Stimulated activated CD4-positive, alpha-beta T cell treated with anti-CD3 and anti-CD28 coated beads, Interleukin-1b, Interleukin-23, amount 100 ng/mL, for 48 hours (primary cell): ENCODE results near the gene RAB14.
"Not testable (repeated sequence)": the region's sequence is repeated elsewhere in the genome, so short reads cannot be mapped to it uniquely, and the experiment has no call there.

Experiments used
- DNase-seq: peaks from one replicate; pipeline ENCODE4 v3.0.0-alpha.2; 2020

Gene RAB14

DNA sequence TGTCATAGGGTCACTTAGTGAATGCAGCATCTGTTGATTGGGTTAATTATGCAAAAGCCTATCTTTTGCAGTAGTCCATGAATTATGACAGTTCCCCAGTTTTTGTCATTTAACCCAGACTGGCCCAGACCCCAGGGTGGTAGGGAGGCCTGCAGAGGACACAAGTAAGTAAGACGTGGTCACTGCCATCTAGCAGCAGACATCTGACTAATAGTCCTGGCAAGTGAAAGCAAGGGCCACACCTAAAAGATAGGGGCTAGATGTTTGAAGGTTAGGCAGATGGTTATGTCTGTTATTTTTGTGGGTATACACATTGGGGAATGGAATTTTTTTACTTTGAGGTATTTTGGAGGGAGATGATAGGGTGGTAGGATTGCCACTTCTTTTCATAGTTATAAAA lies 48.0 kb downstream of the RAB14 start:
- no peak for DNase-seq

DNA sequence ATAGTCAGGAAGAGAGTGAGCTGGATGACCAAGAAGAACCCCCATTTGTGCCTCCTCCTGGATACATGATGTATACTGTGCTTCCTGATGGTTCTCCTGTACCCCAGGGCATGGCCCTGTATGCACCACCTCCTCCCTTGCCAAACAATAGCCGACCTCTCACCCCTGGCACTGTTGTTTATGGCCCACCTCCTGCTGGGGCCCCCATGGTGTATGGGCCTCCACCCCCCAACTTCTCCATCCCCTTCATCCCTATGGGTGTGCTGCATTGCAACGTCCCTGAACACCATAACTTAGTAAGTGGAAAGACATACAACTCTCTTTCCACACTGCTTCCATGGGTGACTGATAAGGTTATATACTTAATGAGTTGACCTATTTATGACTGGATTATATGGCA lies 51.5 kb downstream of the RAB14 start:
- no peak for DNase-seq

DNA sequence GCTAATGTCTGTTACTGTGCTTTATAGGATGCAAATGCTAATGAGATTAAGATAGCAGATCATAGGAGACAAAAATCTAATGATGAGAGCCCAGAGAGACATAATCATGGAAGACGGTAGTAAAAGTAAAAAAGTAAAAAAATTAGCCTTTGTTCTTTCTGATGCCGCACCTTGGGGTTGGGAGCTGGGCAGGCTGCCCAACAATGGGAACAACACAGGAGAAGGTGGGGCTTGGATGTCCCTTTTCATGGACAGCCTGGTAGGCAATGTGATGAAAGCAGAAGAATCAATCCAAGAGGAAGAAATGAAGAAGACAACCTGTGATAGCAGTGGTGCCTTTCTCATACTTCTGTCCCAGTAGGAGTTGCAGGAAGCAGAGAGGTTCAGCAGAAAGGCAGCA lies 57.2 kb downstream of the RAB14 start:
- DNase-seq = no peak

DNA sequence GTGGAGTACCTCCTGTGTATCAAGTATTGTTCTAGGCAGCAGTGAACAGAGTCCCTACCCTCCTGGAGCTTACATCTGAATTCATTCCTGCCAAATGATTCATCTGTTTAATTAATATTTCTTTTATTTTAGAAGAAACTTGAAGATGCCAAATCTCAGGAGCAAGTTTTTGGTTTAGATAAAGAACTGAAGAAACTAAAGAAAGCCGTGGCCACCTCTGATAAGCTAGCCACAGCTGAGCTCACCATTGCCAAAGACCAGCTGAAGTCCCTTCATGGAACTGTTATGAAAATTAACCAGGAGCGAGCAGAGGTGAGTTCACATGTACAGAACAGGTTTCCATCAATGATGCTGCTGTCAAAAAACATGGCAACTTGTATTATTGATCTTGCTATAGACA lies 57.9 kb downstream of the RAB14 start:
- DNase-seq = no peak

DNA sequence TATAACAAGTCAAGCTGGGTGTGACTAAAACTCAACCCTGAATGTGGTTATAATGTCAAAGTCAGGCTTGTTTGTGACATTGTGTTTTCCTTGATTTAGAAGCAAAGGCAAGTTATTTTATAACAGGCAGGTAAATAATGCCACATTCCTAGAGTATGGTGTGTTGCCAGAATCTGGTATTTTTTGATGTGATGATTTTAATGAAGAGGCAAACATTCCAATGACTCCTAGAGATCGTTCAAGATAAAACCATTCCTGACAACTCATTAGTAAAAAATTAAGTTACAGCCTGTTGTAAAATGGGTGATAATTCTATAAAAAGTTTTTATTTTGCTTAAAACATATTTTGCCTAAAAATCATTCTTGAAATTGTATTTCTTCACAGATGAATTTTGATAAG lies 60.0 kb downstream of the RAB14 start:
- DNase-seq = no peak

DNA sequence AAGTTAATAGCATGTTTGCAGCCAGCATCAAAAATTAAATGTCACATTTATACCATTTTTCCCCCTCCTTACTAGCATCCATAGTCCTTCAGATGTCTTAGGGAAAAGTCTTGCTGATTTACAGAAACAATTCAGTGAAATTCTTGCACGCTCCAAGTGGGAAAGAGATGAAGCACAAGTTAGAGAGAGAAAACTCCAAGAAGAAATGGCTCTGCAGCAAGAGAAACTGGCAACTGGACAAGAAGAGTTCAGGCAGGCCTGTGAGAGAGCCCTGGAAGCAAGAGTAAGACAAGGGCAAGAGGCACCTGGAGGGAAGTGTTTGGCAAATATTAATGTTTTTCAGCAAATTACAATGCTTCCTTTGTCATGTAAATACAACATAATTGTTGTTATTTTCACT lies 60.4 kb downstream of the RAB14 start:
- DNase-seq = no peak

DNA sequence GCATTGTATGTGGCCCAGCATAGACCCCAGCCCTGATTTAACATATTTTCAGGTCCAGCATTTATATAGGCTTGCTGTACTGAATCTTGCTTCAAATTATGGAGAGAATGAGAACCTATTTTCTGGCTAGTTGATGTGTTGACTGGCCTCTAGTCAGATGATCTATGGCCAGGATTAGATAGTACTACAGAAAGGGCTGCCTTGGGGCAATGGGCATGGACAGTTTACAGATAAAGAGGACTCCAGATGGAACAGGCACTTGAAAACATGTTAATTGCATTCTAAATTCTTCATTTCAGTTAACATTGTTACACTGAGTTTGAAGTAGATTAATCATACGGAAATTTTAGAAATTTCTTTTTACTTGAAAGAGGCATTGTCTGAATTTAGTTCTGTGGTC lies 61.5 kb downstream of the RAB14 start:
- DNase-seq = no peak

DNA sequence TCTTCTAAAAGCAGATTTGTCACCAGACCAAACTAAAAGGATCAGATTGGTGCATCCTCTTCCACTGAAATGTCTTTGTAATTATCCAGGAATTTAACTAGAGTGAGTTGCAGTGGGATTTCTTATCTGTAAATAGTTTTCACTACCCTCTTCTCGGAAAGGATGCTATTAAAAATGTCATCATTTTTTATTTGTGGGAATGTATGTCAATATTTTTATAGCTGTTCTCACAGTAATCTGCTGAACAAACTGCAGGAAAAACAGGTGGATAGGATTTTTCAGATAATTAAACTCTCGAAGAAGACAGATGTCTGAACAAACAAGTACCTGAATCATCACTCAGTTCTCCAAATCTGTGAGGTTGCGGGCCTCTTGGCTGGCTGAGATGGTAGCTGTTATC lies 62.7 kb downstream of the RAB14 start:
- DNase-seq = no peak

DNA sequence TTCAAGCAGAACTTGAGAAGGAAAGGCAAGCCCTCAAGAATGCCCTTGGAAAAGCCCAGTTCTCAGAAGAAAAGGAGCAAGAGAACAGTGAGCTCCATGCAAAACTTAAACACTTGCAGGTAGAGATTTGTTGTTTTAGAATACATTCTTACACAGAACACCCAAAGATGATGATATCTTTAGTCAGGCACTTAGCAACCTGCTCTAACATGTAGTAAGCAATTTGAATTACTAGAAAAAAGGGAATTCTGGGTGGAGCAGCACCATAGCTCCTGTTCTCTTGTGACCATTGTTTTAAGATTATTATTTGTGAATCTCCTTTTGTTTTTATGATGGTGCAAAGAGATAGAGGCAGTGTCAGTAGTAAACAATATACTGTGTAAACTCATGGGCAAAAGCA lies 63.1 kb downstream of the RAB14 start:
- DNase-seq = no peak

DNA sequence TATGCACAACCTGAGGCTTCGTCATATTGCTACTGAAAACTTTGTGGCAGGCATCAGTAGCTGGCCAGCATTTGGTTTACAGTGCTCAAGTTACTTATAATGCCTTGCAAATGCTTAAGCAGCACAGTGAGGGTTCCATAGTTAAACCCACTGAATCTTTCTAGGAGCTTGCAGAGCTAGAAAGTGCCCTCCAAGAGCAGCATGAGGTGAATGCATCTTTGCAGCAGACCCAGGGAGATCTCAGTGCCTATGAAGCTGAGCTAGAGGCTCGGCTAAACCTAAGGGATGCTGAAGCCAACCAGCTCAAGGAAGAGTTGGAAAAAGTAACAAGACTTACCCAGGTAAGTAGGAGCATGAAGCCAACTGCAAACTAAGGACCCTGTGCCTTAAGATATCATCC lies 66.0 kb downstream of the RAB14 start:
- DNase-seq = no peak

DNA sequence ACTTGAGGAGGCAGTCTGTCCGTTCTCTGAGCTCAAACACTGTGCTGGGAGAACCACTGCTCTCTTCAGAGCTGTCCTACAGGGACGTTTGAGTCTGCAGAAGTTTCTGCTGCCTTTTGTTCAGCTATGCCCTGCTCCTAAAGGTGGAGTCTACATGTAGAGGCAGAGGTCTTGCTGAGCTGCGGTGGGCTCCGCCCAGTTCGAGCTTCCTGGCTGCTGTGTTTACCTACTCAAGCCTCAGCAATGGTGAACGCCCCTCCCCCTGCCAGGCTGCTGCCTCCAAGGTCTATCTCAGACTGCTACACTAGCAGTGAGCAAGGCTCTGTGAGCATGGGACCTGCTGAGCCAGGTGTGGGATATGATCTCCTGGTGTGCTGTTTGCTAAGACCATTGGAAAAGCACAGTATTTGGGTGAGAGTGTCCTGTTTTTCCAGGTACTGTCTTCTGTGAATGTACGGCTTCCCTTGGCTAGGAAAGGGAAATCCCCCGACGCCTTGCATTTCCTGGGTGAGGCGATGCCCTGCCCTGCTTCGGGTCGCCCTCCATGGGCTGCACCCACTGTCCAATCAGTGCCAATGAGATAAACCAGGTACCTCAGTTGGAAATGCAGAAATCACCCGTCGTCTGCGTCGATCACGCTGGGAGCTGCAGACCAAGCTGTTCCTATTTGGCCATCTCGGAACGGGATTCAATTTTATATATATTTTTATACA lies 68.4 kb downstream of the RAB14 start:
- peak; percentile 59 for DNase-seq

DNA sequence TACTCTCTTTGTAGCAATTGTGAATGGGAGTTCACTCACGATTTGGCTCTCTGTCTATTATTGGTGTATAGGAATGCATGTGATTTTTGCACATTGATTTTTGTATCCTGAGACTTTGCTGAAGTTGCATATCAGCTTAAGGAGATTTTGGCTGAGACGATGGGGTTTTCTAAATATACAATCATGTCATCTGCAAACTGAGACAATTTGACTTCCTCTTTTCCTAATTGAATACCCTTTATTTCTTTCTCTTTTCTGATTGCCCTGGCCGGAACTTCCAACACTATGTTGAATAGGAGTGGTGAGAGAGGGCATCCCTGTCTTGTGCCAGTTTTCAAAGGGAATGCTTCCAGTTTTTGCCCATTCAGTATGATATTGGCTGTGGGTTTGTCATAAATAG lies 72.3 kb downstream of the RAB14 start:
- DNase-seq = not testable (repeated sequence)
